Measurements from ENCODE around the gene AGBL1.

Gene AGBL1

DNA sequence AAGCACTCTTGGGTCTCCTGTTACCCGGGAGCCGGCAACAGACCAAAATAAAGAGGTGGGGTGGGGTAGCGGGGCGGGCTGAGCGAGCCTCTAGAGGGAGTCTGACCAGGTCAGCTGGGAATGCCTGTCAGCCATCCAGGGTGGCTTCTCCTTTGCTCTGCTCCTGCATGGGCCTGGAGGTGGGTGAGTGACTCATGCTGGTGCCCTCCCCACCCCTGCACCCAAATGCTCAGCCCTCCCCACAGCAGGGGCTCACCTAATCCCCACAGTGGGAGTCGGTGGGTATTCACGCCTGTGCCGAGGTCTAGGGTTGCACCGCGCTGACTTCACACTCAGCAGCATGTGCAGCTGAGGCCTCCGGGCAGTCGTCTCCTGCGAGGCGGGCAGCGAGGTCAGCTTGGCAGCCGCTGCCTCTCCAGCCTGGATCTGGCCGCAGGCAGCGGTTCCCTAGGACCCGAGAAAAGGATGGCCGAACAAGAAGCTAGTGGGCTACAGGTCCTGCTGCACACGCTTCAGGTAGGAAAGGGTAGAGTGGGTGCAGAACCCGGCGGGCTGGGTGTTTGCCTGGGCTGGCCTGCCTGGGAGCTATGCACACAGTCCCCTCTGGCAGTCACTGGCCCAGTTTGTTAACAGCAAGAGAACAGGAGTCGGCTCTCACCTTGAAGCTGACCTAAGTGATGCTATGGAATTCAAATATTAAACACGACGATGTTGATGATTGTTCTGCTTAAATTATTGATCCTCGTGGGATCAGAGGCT lies at the start of gene AGBL1:
AGBL1 (plus strand) TSS at position 364 of the 759 bp plus-strand sequence.
- DNase-seq: no peak

GRCh38 chr15:86034904-86035303 lies 44.8 kb upstream of the AGBL1 start:
- DNase-seq: no peak

- DNase-seq: no peak
Measured at GRCh38 chr15:86036243-86036642, 43.4 kb upstream of the AGBL1 start.

GRCh38 chr15:86038491-86038890 lies 41.2 kb upstream of the AGBL1 start:
- no peak for DNase-seq

GRCh38 chr15:86040356-86041033 lies 39.2 kb upstream of the AGBL1 start:
- no peak for DNase-seq

- no peak for DNase-seq
Measured at GRCh38 chr15:86041399-86041798, 38.3 kb upstream of the AGBL1 start.

- no peak for DNase-seq
Measured at GRCh38 chr15:86042226-86042625, 37.4 kb upstream of the AGBL1 start.

DNA sequence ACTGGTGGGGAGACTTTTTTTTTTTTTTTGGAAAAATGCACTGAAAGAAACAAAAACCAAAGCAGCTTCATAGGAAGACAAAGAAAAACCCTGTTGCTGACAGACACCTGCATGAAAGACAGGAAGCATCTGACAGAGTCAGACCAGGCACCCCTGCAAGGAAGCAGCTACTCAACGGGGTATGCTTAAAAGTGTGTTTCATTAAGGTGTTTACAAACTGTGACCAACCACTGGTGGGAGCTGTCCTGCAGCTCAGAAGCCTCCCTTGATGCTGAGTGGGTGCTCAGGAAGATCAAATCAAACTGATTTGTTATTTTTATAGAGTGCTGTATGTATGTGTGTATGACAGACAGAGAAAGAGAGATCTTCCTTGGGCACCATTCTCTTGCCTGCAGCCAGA lies 34.7 kb upstream of the AGBL1 start:
- DNase-seq: no peak

GRCh38 chr15:86054338-86054737 lies 25.3 kb upstream of the AGBL1 start:
- DNase-seq: no peak

DNA sequence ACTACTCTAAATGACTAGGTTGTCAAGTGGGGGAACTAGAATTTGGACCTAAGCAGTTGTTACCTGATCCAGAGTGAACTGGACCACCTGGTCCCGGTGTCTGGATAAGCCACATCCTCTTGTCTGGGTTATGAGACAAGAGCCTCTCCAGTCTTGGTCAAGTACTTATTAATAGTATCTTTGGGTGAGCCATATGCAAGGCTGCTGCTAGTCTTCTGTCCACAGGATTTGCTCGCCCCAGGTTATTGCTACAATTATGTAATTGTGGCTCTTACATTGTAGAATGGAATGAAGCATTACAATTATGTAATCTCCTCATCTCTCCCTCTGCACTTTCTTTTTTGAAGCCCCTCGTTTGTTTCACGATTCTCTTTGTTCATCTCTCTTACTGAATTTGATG lies 24.0 kb upstream of the AGBL1 start:
- no peak for DNase-seq

DNA sequence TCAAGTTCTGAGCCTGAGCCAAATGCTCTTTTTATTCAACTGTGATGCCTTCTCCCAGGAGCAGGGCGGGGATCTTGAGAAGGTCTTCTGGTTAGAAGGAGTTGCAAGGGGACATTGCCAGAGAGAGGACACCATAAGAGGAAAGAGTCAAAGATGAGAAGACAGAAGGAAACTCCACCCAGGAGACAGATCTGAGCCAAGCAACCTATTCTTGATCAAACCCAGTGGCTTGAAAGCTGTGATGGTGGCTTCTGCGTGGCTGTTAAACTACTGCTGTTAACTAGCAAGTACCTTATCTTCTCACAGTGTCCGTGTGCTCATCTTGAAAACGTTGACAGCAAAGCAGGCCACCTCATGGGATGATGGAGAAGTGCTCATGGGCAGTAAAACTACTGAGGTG lies 19.8 kb upstream of the AGBL1 start:
- DNase-seq: no peak

GRCh38 chr15:86060674-86061073 lies 19.0 kb upstream of the AGBL1 start:
- DNase-seq: no peak

- no peak for DNase-seq
Measured at GRCh38 chr15:86061581-86061980, 18.1 kb upstream of the AGBL1 start.

- no peak for DNase-seq
Measured at GRCh38 chr15:86062646-86063243, 16.9 kb upstream of the AGBL1 start.

GRCh38 chr15:86063356-86064095 lies 16.1 kb upstream of the AGBL1 start:
- no peak for DNase-seq

DNA sequence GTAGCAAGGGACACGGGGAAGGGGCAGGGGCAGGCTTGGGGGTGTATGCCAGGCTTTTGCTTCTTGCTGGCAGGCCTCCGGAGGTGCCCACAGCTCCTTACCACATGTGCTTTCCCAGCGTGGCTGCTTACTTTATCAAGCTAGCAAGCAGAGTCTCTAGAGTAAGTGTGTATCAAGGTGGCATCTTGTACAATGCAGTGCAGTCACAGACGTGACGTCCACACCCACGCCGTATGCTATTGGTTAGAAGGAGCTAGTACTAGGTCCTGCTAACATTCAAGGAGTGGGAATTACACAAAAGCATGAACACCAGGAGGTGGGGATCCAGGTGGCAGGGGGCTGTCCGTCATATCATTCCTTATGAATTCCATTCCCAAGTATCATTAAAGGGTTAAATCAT lies 15.3 kb upstream of the AGBL1 start:
- DNase-seq: no peak

- DNase-seq: no peak
Measured at GRCh38 chr15:86066174-86066834, 13.4 kb upstream of the AGBL1 start.

- DNase-seq: no peak
Measured at GRCh38 chr15:86073281-86073680, 6.4 kb upstream of the AGBL1 start.

GRCh38 chr15:86076468-86076867 lies 3.2 kb upstream of the AGBL1 start:
- DNase-seq: no peak

- DNase-seq: no peak
Measured at GRCh38 chr15:86077070-86077469, 2.6 kb upstream of the AGBL1 start.

GRCh38 chr15:86080302-86080701 lies 631 bp downstream of the AGBL1 start:
- DNase-seq: no peak

DNA sequence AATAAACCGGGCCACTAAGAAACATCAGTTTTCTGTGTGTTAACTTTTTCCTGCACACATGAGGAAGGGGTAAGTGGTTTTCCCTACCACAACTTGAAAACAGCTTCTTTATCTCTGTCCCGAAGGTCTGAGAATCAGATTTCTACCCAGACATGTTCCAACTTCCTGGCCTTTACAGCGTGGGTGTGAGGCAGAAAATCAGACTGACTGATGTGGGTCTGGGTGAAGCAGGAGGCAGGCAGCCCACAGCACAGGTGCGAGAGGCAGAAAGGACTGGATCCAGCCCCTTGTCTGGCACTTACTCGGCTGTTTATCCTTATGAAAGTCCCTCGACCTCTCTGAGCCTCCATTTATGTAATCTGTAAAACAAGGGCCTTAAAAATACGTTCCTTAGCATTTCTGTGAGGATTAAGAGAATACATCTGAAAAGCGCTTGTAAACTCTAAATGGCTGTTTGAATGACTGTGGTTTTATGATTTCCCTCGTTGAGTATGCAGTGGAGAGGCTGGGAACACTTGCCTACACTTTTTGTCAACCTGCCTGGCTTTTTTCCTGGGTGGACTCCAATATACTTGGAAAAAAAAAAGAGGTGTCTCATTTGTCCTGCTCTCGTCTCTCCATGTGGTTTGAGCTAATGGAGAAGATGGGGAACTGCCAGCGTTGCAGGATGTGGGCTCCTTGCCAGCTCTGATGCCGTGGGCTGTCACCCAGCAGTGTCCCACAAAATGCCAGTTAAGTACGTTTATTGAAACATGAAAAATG lies 3.1 kb downstream of the AGBL1 start:
- no peak for DNase-seq
